ENCODE data around the gene PPP1R18. TPM values are rescaled to one million over a fixed set of nuclear protein-coding genes. Genes with fewer than 3 reads are reported as not detected.

PPP1R18 gene
- total and polyA plus RNA-seq, 11 donors: 11.9 to 77.2 (median 19.4) TPM

Other genes starting within 250 kb of the PPP1R18 start
- 100 to 1,000 TPM in 8 of 9 donors, 10 to 100 TPM in 1; 96.1 to 560 (median 162) TPM for gene HLA-E, start 197.1 kb downstream of the PPP1R18 start, total RNA-seq
- 100 to 1,000 TPM; 160 to 200 TPM for gene HLA-E, start 197.1 kb downstream of the PPP1R18 start, polyA plus RNA-seq
- gene GNL1, start 130.2 kb downstream of the PPP1R18 start, total RNA-seq: 10 to 100 TPM in 8 of 9 donors, 1 to 10 TPM in 1; 9.1 to 32.4 (median 17.4) TPM
- 10 to 100 TPM; 17.7 to 33.5 TPM for gene GNL1, start 130.2 kb downstream of the PPP1R18 start, polyA plus RNA-seq
- 1 to 10 TPM; 1.9 to 4.5 (median 2.9) TPM for gene PRR3, start 129.3 kb downstream of the PPP1R18 start, total RNA-seq
- gene PRR3, start 129.3 kb downstream of the PPP1R18 start, polyA plus RNA-seq: 1 to 10 TPM; 3.4 to 3.6 TPM
- gene ABCF1, start 115.2 kb downstream of the PPP1R18 start, total RNA-seq: 10 to 100 TPM; 35.1 to 49.0 (median 39.8) TPM
- gene ABCF1, start 115.2 kb downstream of the PPP1R18 start, polyA plus RNA-seq: 10 to 100 TPM; 28.0 to 76.8 TPM
- 10 to 100 TPM; 21.7 to 44.9 (median 29.9) TPM for gene PPP1R10, start 69.4 kb downstream of the PPP1R18 start, total RNA-seq
- 1 to 10 TPM; 9.4 to 9.6 TPM for gene PPP1R10, start 69.4 kb downstream of the PPP1R18 start, polyA plus RNA-seq
- 100 to 1,000 TPM in 6 of 9 donors, 10 to 100 TPM in 3; 84.2 to 160 (median 122) TPM for gene MRPS18B, start 68.8 kb downstream of the PPP1R18 start, total RNA-seq
- gene MRPS18B, start 68.8 kb downstream of the PPP1R18 start, polyA plus RNA-seq: 100 to 1,000 TPM; 102 to 219 TPM
- gene ATAT1, start 59.8 kb downstream of the PPP1R18 start, total RNA-seq: 1 to 10 TPM; 1.1 to 7.0 (median 3.3) TPM
- 1 to 10 TPM; 2.7 to 3.5 TPM for gene ATAT1, start 59.8 kb downstream of the PPP1R18 start, polyA plus RNA-seq
- gene C6orf136, start 39.5 kb downstream of the PPP1R18 start, total RNA-seq: 10 to 100 TPM; 27.9 to 58.9 (median 47.4) TPM
- gene C6orf136, start 39.5 kb downstream of the PPP1R18 start, polyA plus RNA-seq: 10 to 100 TPM; 46.0 to 79.3 TPM
- 10 to 100 TPM; 17.6 to 26.1 (median 21.0) TPM for gene DHX16, start 13.6 kb downstream of the PPP1R18 start, total RNA-seq
- gene DHX16, start 13.6 kb downstream of the PPP1R18 start, polyA plus RNA-seq: 10 to 100 TPM; 16.1 to 39.4 TPM
- 1 to 10 TPM; 2.2 to 9.6 (median 3.9) TPM for gene NRM, start 4.3 kb upstream of the PPP1R18 start, total RNA-seq
- gene NRM, start 4.3 kb upstream of the PPP1R18 start, polyA plus RNA-seq: 1 to 10 TPM; 5.6 to 8.6 TPM
- 10 to 100 TPM; 10.6 to 25.0 (median 17.5) TPM for gene MDC1, start 30.6 kb upstream of the PPP1R18 start, total RNA-seq
- 10 to 100 TPM in 1 of 2 donors, 1 to 10 TPM in 1; 8.6 to 13.9 TPM for gene MDC1, start 30.6 kb upstream of the PPP1R18 start, polyA plus RNA-seq
- gene TUBB, start 33.7 kb upstream of the PPP1R18 start, total RNA-seq: 100 to 1,000 TPM; 183 to 474 (median 238) TPM
- gene TUBB, start 33.7 kb upstream of the PPP1R18 start, polyA plus RNA-seq: 100 to 1,000 TPM; 195 to 497 TPM
- 100 to 1,000 TPM; 166 to 282 (median 211) TPM for gene FLOT1, start 56.0 kb upstream of the PPP1R18 start, total RNA-seq
- gene FLOT1, start 56.0 kb upstream of the PPP1R18 start, polyA plus RNA-seq: 100 to 1,000 TPM; 291 to 310 TPM
- 100 to 1,000 TPM in 2 of 9 donors, 10 to 100 TPM in 6, 1 to 10 TPM in 1; 8.7 to 127 (median 69.8) TPM for gene IER3, start 57.9 kb upstream of the PPP1R18 start, total RNA-seq
- 100 to 1,000 TPM in 1 of 2 donors, 10 to 100 TPM in 1; 33.3 to 119 TPM for gene IER3, start 57.9 kb upstream of the PPP1R18 start, polyA plus RNA-seq
- 10 to 100 TPM; 18.0 to 50.0 (median 38.4) TPM for gene DDR1, start 197.9 kb upstream of the PPP1R18 start, total RNA-seq
- 10 to 100 TPM; 11.8 to 14.1 TPM for gene DDR1, start 197.9 kb upstream of the PPP1R18 start, polyA plus RNA-seq
- 10 to 100 TPM in 7 of 9 donors, 1 to 10 TPM in 2; 4.2 to 19.9 (median 14.5) TPM for gene GTF2H4, start 221.6 kb upstream of the PPP1R18 start, total RNA-seq
- 10 to 100 TPM; 14.7 to 22.4 TPM for gene GTF2H4, start 221.6 kb upstream of the PPP1R18 start, polyA plus RNA-seq
- 10 to 100 TPM; 10.7 to 28.5 (median 18.8) TPM for gene VARS2, start 227.6 kb upstream of the PPP1R18 start, total RNA-seq
- gene VARS2, start 227.6 kb upstream of the PPP1R18 start, polyA plus RNA-seq: 10 to 100 TPM; 12.1 to 19.7 TPM
- not detected for gene SFTA2, start 245.5 kb upstream of the PPP1R18 start, total RNA-seq
- not detected for gene SFTA2, start 245.5 kb upstream of the PPP1R18 start, polyA plus RNA-seq